Tibial artery (tissue), 4 donors: ENCODE results near the gene KCNH6.

ENCODE experiments used
- DNase-seq, 2 donors: peaks; one replicate each; pipeline ENCODE4 v3.0.0-alpha.2; 2019
- H3K27ac ChIP-seq, 2 donors: fragments of 200-600 bp; sonication (generic) in 1 of 2; 1 replicate in 1 of 2; 2 replicates in 1 of 2; pipeline ENCODE4 v1.5.1; 2018 to 2019; ENCODE audit warnings: mild to moderate bottlenecking in 1 of 2
- H3K27me3 ChIP-seq, 2 donors: fragments of 200-600 bp; sonication (generic) in 1 of 2; one replicate each; pipeline versions ENCODE4 v1.5.1 to v1.6.0; 2016 to 2019
- H3K36me3 ChIP-seq, 3 donors: fragments of 200-600 bp; sonication (generic) in 2 of 3; one replicate each; pipeline ENCODE4 v1.5.1; 2016 to 2019; ENCODE audit warnings: mild to moderate bottlenecking in 2 of 3
- H3K4me1 ChIP-seq, 4 donors: fragments of 200-600 bp; sonication (generic) in 2 of 4; 1 replicate in 3 of 4; 2 replicates in 1 of 4; pipeline ENCODE4 v1.5.1; 2016 to 2019
- H3K4me3 ChIP-seq, 2 donors: fragments of 200-600 bp; sonication (generic) in 1 of 2; 1 replicate in 1 of 2; 2 replicates in 1 of 2; pipeline ENCODE4 v1.5.1; 2018 to 2019; ENCODE audit warnings: mild to moderate bottlenecking in 2 of 2
- H3K9me3 ChIP-seq, 3 donors: fragments of 200-600 bp; sonication (generic) in 1 of 3; one replicate each; pipeline ENCODE4 v1.5.1; 2016 to 2019
- CTCF ChIP-seq, 2 experiments: fragments of 200-600 bp in 1 of 2; fragments of 450-650 bp in 1 of 2; IDR thresholded peaks; one replicate each; pipeline ENCODE4 v1.5.1; 2017 to 2019; ENCODE audit warnings: antibody characterized with exemption in 2 of 2, mild to moderate bottlenecking in 1 of 2, moderate library complexity in 1 of 2
- intact Hi-C: fragments of 100-400 bp; cut with DNase I; formaldehyde crosslinking; loops from one replicate; pipeline ENCODE4 v1.15.0; 2023; ENCODE audit warnings: low total_unique reads

Gene KCNH6

GRCh38 chr17:63480192-63480784 lies 42.9 kb upstream of the KCNH6 start:
- H3K36me3 ChIP-seq, result no peaks in the 10 kb centered on the region
- no peak overlapping the region for H3K4me3 ChIP-seq
- peaks cover 0 to 29% (median 19%) of the 10 kb centered on the region in 4 donors for H3K4me1 ChIP-seq
- H3K27me3 ChIP-seq, result peaks cover 4 to 74% of the 10 kb centered on the region in 2 donors
- no peaks in the 10 kb centered on the region for H3K9me3 ChIP-seq
- no peak for TF ChIP-seq CTCF (IDR thresholded peaks at IDR 0.05)
- H3K27ac ChIP-seq, result no peak overlapping the region
- intact Hi-C loops, result no loop called here
- no peak for DNase-seq

- intact Hi-C loops, result no loop called here
- Histone ChIP-seq H3K4me3 (no peak overlapping the region), H3K27ac (no peak overlapping the region), H3K4me1 (peaks cover 0 to 29% (median 19%) of the 10 kb centered on the region in 4 donors), H3K36me3 (no peaks in the 10 kb centered on the region), H3K9me3 (no peaks in the 10 kb centered on the region), H3K27me3 (peaks cover 4 to 68% of the 10 kb centered on the region in 2 donors)
- no peak for TF ChIP-seq CTCF (IDR thresholded peaks at IDR 0.05)
- DNase-seq, result no peak
Observed at GRCh38 chr17:63480826-63481487, 42.2 kb upstream of the KCNH6 start.

GRCh38 chr17:63481488-63481870 lies 41.7 kb upstream of the KCNH6 start:
- intact Hi-C loops, result no loop called here
- H3K4me3 ChIP-seq, result no peak overlapping the region
- H3K4me1 ChIP-seq, result peaks cover 0 to 24% (median 16%) of the 10 kb centered on the region in 4 donors
- no peaks in the 10 kb centered on the region for H3K9me3 ChIP-seq
- no peaks in the 10 kb centered on the region for H3K36me3 ChIP-seq
- H3K27ac ChIP-seq, result no peak overlapping the region
- no peak for DNase-seq
- peaks cover 2 to 62% of the 10 kb centered on the region in 2 donors for H3K27me3 ChIP-seq
- TF ChIP-seq CTCF (IDR thresholded peaks at IDR 0.05), result no peak

- Histone ChIP-seq H3K4me3 (no peak overlapping the region), H3K9me3 (no peaks in the 10 kb centered on the region), H3K4me1 (peaks cover 0 to 14% (median 5%) of the 10 kb centered on the region in 4 donors), H3K27ac (no peak overlapping the region), H3K36me3 (no peaks in the 10 kb centered on the region), H3K27me3 (peaks cover 0 to 52% of the 10 kb centered on the region in 2 donors)
- DNase-seq, result no peak
- TF ChIP-seq CTCF (IDR thresholded peaks at IDR 0.05), result no peak
- intact Hi-C loops, result no loop called here
Observed at GRCh38 chr17:63482509-63482908, 40.6 kb upstream of the KCNH6 start.

- no peak overlapping the region for H3K4me3 ChIP-seq
- intact Hi-C loops, result no loop called here
- no peak for DNase-seq
- H3K9me3 ChIP-seq, result no peaks in the 10 kb centered on the region
- H3K36me3 ChIP-seq, result no peaks in the 10 kb centered on the region
- TF ChIP-seq CTCF (IDR thresholded peaks at IDR 0.05), result no peak
- H3K4me1 ChIP-seq, result peaks cover 0 to 8% (median under 1%) of the 10 kb centered on the region in 4 donors
- peaks cover 0 to 47% of the 10 kb centered on the region in 2 donors for H3K27me3 ChIP-seq
- H3K27ac ChIP-seq, result no peak overlapping the region
Observed at GRCh38 chr17:63483038-63483437, 40.1 kb upstream of the KCNH6 start.
